ENCODE data around the gene KMT2B. TPM values are rescaled to one million over a fixed set of nuclear protein-coding genes. Genes with fewer than 3 reads are reported as not detected.

Gene KMT2B
- total RNA-seq, 1 experiment from 2014 or later: 66.6 TPM

GRCh38 chr19:35783469-35784434 is 65.9 kb downstream of the KMT2B start:
- CTCF ChIA-PET: interaction anchor here (0.6 to 2.8 kb wide), 55 partner anchors 8 to 327 kb away, joined by 3 to 41 read pairs (median 7); partner anchors contain the start of genes APLP1, ARHGAP33, HAUS5 and HSPB6
- ATAC-seq: peak; percentile 39
- peaks cover 29% of the 10 kb centered on the region for H3K4me1 Mint-ChIP-seq
- TF ChIP-seq FOXP4 (CRISPR knock-in tag; IDR thresholded peaks at IDR 0.05): no peak
- no peak for TF ChIP-seq CREM (CRISPR knock-in tag; IDR thresholded peaks at IDR 0.05)
- TF ChIP-seq ZNF532 (CRISPR knock-in tag; IDR thresholded peaks at IDR 0.05; ENCODE audit: borderline replicate concordance): no peak
- TF ChIP-seq USF1 (CRISPR knock-in tag; IDR thresholded peaks at IDR 0.05): no peak
- no peak for TF ChIP-seq EMX1 (CRISPR knock-in tag; IDR thresholded peaks at IDR 0.05)
- no peak for TF ChIP-seq ERG (CRISPR knock-in tag; IDR thresholded peaks at IDR 0.05)
- TF ChIP-seq ZSCAN18 (CRISPR knock-in tag; IDR thresholded peaks at IDR 0.05): no peak
- no peak for TF ChIP-seq JAZF1 (CRISPR knock-in tag; IDR thresholded peaks at IDR 0.05)
- TF ChIP-seq HMGXB4 (CRISPR knock-in tag; IDR thresholded peaks at IDR 0.05): no peak
- TF ChIP-seq HMGA2 (CRISPR knock-in tag; IDR thresholded peaks at IDR 0.05): no peak
- TF ChIP-seq ZNF671 (CRISPR knock-in tag; IDR thresholded peaks at IDR 0.05): no peak
- no peak for TF ChIP-seq TP53 (CRISPR knock-in tag; IDR thresholded peaks at IDR 0.05)
- no peak for TF ChIP-seq ZNF121 (CRISPR knock-in tag; IDR thresholded peaks at IDR 0.05)
- no peak for TF ChIP-seq IRF1 (CRISPR knock-in tag; IDR thresholded peaks at IDR 0.05)
- no peak for TF ChIP-seq NFYB (CRISPR knock-in tag; conservative IDR thresholded peaks at IDR 0.05; ENCODE audit: low read depth)
- no peak for TF ChIP-seq ZNF512 (CRISPR knock-in tag; IDR thresholded peaks at IDR 0.05; ENCODE audit: borderline replicate concordance)
- TF ChIP-seq ETV6 (CRISPR knock-in tag; IDR thresholded peaks at IDR 0.05): no peak
- TF ChIP-seq CREB1 (CRISPR knock-in tag; IDR thresholded peaks at IDR 0.05): no peak
- POLR2A ChIA-PET: interaction anchor here (0.7 to 1.6 kb wide), 7 partner anchors 26 to 226 kb away, joined by 3 to 10 read pairs (median 3); partner anchors contain the start of genes COX6B1, HSPB6, IGFLR1 and PROSER3
- peak; percentile 64 for DNase-seq (ENCODE audit: low spot score)
- H3K4me3 Mint-ChIP-seq: peak overlapping the region; percentile 65
- peak overlapping the region; percentile 5; the same call in 1 of the 2 replicates for H3K27ac Mint-ChIP-seq
- H3K36me3 Mint-ChIP-seq: no peaks in the 10 kb centered on the region
- no peaks in the 10 kb centered on the region for H3K27me3 Mint-ChIP-seq (ENCODE audit: low read depth)
- no peaks in the 10 kb centered on the region for H3K9me3 Mint-ChIP-seq
